ENCODE data around the gene TAGLN2. TPM values are rescaled to one million over a fixed set of nuclear protein-coding genes. Genes with fewer than 3 reads are reported as not detected.
A peak's percentile ranks its signal among the peaks of the same experiment; 100 is the strongest.

The TAGLN2 gene
- total and polyA plus RNA-seq, 9 of the 15 experiments (the other 6 are each of a cell fraction or from before 2014, with no cell fraction given) = 192 to 683 (median 455) TPM

DNA sequence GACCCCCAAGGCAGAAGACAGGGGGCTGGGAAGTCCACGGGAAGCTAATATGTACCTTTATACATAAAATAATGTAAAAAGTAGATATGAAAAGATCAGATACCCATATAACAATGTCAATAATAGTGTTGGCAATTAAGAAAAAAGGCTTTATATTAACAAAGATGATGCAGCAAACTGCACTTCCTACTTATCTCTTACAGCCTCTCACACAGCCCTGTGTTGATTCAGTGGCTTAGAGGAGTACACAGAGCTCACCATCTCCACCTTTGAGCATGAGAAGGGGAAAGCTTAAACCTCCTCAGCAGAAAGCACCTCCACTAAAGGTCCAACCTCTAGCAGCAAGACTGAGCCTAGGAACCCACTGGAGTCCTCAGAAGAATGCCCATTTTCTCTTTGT, 55.7 kb downstream of the TAGLN2 start:
- no peaks in the 10 kb centered on the region for H3K36me3 ChIP-seq (ENCODE audit: control insufficient read depth, insufficient read depth, low read length)
- ChIA-PET CTCF (ENCODE audit: low intra/inter-chr PET ratio) (no interaction called here), POLR2A (interaction anchor here (0.6 to 2.8 kb wide), 4 partner anchors 9 to 60 kb away, joined by 3 to 21 read pairs (median 4); no protein-coding TSS in a partner anchor)
- peaks cover 13 to 15% of the 10 kb centered on the region in 2 experiments for H3K4me1 ChIP-seq (replicated peaks in 1 of 2; ENCODE audit: control insufficient read depth in 2 of 2, insufficient read depth in 2 of 2, low read length in 2 of 2)
- BruUV-seq (replicated peaks) = no TSS peak
- ATAC-seq = peak; percentile 74
- peaks cover 2 to 21% of the 10 kb centered on the region in 2 experiments; a peak in 2 of 5 replicates for H3K27me3 ChIP-seq (ENCODE audit: control insufficient read depth in 2 of 2, insufficient read depth in 2 of 2, low read length in 2 of 2)
- FAIRE-seq = peak; percentile 79
- peak overlapping the region; percentile 67; the same call in 1 of the 2 replicates for H2AFZ ChIP-seq (ENCODE audit: low read depth, low read length)
- peak overlapping the region; percentile 43 for H3K4me2 ChIP-seq (ENCODE audit: insufficient read depth, low read length)
- peak in 1 of 4 experiments; percentile 32 for DNase-seq (ENCODE audit: extremely low read depth in 1 of 4, low spot score in 3 of 4)
- in situ Hi-C loops (cut with MboI) = no loop called here
- no peaks in the 10 kb centered on the region for H3K9me1 ChIP-seq (ENCODE audit: control insufficient read depth, insufficient read depth, low read length)
- no peaks in the 10 kb centered on the region for H3K9me3 ChIP-seq (replicated peaks; ENCODE audit: control insufficient read depth, insufficient read depth, low read depth, low read length)
- peak overlapping the region; percentile 15 to 79; a peak in 1 of 4 replicates for H3K9ac ChIP-seq (ENCODE audit: insufficient read depth in 1 of 2, low read depth in 2 of 2, low read length in 2 of 2)
- intact Hi-C loops (cut with micrococcal nuclease) = no loop called here
- H3K27ac ChIP-seq (ENCODE audit: extremely low read depth, low read depth, low read length) = no peak overlapping the region
- TF ChIP-seq FOXA3 (CRISPR knock-in tag; conservative IDR thresholded peaks at IDR 0.05 in 1 of 2, IDR thresholded peaks at IDR 0.05 in 1 of 2) = peak in 1 of 2 experiments; percentile 58; a peak in 1 of 4 replicates
- peak; percentile 62; the same call in 1 of the 2 replicates for TF ChIP-seq SPI1 (IDR thresholded peaks at IDR 0.05; ENCODE audit: borderline replicate concordance, low read depth, low read length)
- TF ChIP-seq C11orf30 (IDR thresholded peaks at IDR 0.05; ENCODE audit: low read depth) = peak; percentile 41; the same call in 1 of the 2 replicates
- TF ChIP-seq PHB2 (IDR thresholded peaks at IDR 0.05; ENCODE audit: low read depth) = no peak
- 0 out of 2 replicates have a peak, but pooled peaks have one; percentile 18 for TF ChIP-seq ARID1B (IDR thresholded peaks at IDR 0.05)
- peak; percentile 63 for TF ChIP-seq NFE2 (IDR thresholded peaks at IDR 0.05; ENCODE audit: low read depth)
- TF ChIP-seq, protein P1, sequence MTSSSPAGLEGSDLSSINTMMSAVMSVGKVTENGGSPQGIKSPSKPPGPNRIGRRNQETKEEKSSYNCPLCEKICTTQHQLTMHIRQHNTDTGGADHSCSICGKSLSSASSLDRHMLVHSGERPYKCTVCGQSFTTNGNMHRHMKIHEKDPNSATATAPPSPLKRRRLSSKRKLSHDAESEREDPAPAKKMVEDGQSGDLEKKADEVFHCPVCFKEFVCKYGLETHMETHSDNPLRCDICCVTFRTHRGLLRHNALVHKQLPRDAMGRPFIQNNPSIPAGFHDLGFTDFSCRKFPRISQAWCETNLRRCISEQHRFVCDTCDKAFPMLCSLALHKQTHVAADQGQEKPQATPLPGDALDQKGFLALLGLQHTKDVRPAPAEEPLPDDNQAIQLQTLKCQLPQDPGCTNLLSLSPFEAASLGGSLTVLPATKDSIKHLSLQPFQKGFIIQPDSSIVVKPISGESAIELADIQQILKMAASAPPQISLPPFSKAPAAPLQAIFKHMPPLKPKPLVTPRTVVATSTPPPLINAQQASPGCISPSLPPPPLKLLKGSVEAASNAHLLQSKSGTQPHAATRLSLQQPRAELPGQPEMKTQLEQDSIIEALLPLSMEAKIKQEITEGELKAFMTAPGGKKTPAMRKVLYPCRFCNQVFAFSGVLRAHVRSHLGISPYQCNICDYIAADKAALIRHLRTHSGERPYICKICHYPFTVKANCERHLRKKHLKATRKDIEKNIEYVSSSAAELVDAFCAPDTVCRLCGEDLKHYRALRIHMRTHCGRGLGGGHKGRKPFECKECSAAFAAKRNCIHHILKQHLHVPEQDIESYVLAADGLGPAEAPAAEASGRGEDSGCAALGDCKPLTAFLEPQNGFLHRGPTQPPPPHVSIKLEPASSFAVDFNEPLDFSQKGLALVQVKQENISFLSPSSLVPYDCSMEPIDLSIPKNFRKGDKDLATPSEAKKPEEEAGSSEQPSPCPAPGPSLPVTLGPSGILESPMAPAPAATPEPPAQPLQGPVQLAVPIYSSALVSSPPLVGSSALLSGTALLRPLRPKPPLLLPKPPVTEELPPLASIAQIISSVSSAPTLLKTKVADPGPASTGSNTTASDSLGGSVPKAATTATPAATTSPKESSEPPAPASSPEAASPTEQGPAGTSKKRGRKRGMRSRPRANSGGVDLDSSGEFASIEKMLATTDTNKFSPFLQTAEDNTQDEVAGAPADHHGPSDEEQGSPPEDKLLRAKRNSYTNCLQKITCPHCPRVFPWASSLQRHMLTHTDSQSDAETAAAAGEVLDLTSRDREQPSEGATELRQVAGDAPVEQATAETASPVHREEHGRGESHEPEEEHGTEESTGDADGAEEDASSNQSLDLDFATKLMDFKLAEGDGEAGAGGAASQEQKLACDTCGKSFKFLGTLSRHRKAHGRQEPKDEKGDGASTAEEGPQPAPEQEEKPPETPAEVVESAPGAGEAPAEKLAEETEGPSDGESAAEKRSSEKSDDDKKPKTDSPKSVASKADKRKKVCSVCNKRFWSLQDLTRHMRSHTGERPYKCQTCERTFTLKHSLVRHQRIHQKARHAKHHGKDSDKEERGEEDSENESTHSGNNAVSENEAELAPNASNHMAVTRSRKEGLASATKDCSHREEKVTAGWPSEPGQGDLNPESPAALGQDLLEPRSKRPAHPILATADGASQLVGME (CRISPR knock-in tag; IDR thresholded peaks at IDR 0.05) = no peak
- peak; percentile 47; the same call in 1 of the 2 replicates for TF ChIP-seq DPF2 (IDR thresholded peaks at IDR 0.05)
- no peaks in the 10 kb centered on the region; the same call in 1 of the 2 replicates for H4K20me1 ChIP-seq (replicated peaks; ENCODE audit: control insufficient read depth, insufficient read depth, low read length)
- H3K4me3 ChIP-seq = no peak overlapping the region
- WGBS (ENCODE audit: insufficient coverage, low coverage, missing lambda C conversion rate) = 17% methylated on average over 1 of the region's 1 CpG
- H3K79me2 ChIP-seq (ENCODE audit: control insufficient read depth, insufficient read depth, low read length) = no peaks in the 10 kb centered on the region
